ENCODE measurements around the gene DUSP12. TPM values are rescaled to one million over a fixed set of nuclear protein-coding genes. Genes with fewer than 3 reads are reported as not detected.
A peak's percentile ranks its signal among the peaks of the same experiment; 100 is the strongest.
"Not testable (repeated sequence)": the region's sequence is repeated elsewhere in the genome, so short reads cannot be mapped to it uniquely, and the experiment has no call there.

DUSP12 gene
- polyA plus RNA-seq, 2 of the 4 experiments (the other 2 are of a cell fraction): 47.3 to 96.3 TPM

DNA sequence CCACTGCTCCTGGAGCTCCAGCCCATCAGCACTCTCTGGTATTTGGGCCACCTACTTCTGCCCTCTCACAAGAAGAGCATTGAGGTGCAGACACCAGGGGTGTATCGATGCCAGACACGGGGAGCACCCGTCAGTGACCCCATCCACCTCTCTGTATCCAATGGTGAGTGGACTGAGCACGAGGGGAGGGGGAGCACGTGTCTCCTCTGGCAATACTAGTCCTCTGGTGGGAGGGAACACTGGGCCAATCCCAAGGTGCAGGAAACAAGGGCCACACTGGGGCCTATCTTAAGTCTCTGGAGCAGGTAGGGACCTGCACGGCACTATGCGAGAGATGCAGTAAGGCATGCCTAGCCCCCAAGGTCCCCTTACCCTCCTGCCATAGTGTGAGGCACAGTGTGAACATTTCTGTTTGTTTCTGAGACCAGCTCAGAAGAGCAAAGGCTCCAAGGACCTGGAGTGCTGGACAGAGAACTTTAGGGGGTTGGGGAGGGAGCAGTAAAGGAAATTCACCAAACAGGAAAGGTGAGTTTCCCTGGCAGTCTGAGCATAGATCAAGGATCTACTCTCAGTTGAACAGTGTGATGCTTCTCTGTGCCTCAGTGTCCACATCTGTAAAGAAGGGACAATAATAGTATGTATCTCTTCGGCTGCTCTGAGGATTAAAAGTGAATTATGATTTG lies 26.0 kb upstream of the DUSP12 start:
- DNase-seq (ENCODE audit: low read depth in 1 of 2, low spot score in 1 of 2) (no peak), ATAC-seq (no peak), FAIRE-seq (no peak)
- H3K4me2 ChIP-seq: no peak overlapping the region
- no peak overlapping the region for H3K27ac ChIP-seq
- no peaks in the 10 kb centered on the region for H3K9me3 ChIP-seq
- no peak overlapping the region for H3K4me3 ChIP-seq
- TF ChIP-seq HOXB5 (CRISPR knock-in tag; IDR thresholded peaks at IDR 0.05): no peak
- TF ChIP-seq NPAS2 (CRISPR knock-in tag; IDR thresholded peaks at IDR 0.05; ENCODE audit: borderline replicate concordance): no peak
- TF ChIP-seq GATA3 (IDR thresholded peaks at IDR 0.05; ENCODE audit: borderline replicate concordance): no peak
- no peak for TF ChIP-seq EHF (CRISPR knock-in tag; IDR thresholded peaks at IDR 0.05)
- no peak for TF ChIP-seq BHLHE40 (IDR thresholded peaks at IDR 0.05; ENCODE audit: low read depth, low read length)
- no peak for TF ChIP-seq JUNB (IDR thresholded peaks at IDR 0.05)
- CTCF ChIA-PET: interaction anchor here (0.5 kb wide), 1 partner anchor 235 kb away, joined by 3 read pairs; no protein-coding TSS in a partner anchor
- peaks cover 15% of the 10 kb centered on the region; the same call in 2 of the 3 replicates for H3K4me1 ChIP-seq
- POLR2A ChIA-PET: no interaction called here
- 83% methylated on average over 8 of the region's 8 CpGs for WGBS (ENCODE audit: missing lambda C conversion rate)

DNA sequence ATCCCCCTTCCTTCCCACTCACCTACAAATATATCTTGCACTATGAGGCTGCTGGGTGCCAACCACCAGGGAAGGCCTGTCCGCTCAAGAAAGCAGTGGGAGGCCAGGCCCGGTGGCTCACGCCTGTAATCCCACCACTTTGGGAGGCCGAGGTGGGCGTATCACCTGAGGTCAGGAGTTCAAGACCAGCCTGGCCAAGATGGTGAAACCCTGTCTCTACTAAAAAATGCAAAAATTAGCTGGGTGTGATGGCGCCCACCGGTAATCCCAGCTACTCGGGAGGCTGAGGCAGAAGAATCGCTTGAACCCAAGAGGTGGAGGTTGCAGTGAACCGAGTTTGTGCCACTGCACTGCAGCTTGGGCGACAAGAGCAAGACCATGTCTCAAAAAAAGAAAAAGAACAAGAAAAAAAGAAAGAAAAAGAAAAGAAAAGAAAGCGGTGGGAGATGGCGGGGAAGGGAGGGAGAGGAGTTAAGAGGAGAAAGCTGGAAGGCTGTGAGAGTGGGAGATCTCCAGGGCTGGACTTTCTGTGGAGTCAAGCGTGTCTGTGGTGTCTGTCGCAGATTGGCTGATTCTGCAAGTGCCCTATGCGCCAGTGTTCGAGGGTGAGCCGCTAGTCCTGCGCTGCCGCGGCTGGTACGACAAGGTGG lies 24.2 kb upstream of the DUSP12 start:
- not testable (repeated sequence) for DNase-seq (ENCODE audit: low read depth in 1 of 2, low spot score in 1 of 2); FAIRE-seq; H3K9me3 ChIP-seq; ATAC-seq
- H3K4me2 ChIP-seq: peak overlapping the region; percentile 90
- peaks cover 20% of the 10 kb centered on the region; the same call in 2 of the 3 replicates for H3K4me1 ChIP-seq
- H3K4me3 ChIP-seq: peak overlapping the region; percentile 73
- ChIA-PET CTCF (interaction anchor here (1.1 to 6.4 kb wide), 5 partner anchors 9 to 154 kb away, joined by 3 to 80 read pairs (median 9); no protein-coding TSS in a partner anchor), POLR2A (interaction anchor here (2.1 to 2.5 kb wide), 3 partner anchors 10 to 113 kb away, joined by 10 to 19 read pairs (median 12); partner anchors contain the start of gene DUSP12)
- peak overlapping the region; percentile 90 to 97 for H3K27ac ChIP-seq
- WGBS (ENCODE audit: missing lambda C conversion rate): 72% methylated on average over 22 of the region's 22 CpGs

GRCh38 chr1:161725908-161726472 lies 23.6 kb upstream of the DUSP12 start:
- peak overlapping the region; percentile 90 for H3K4me2 ChIP-seq
- peaks cover 20% of the 10 kb centered on the region; the same call in 2 of the 3 replicates for H3K4me1 ChIP-seq
- FAIRE-seq (no peak), DNase-seq (ENCODE audit: low read depth in 1 of 2, low spot score in 1 of 2) (peak; percentile 60), ATAC-seq (peak; percentile 67 to 77)
- CTCF ChIA-PET: interaction anchor here (0.7 to 6.4 kb wide), 10 partner anchors 8 to 155 kb away, joined by 3 to 80 read pairs (median 4); no protein-coding TSS in a partner anchor
- POLR2A ChIA-PET: interaction anchor here (0.7 to 2.5 kb wide), 7 partner anchors 10 to 336 kb away, joined by 3 to 19 read pairs (median 10); partner anchors contain the start of gene DUSP12
- peak overlapping the region; percentile 73 for H3K4me3 ChIP-seq
- no peaks in the 10 kb centered on the region for H3K9me3 ChIP-seq
- WGBS (ENCODE audit: missing lambda C conversion rate): 5% methylated on average over 32 of the region's 34 CpGs
- TF ChIP-seq TFCP2L1 (CRISPR knock-in tag; IDR thresholded peaks at IDR 0.05): no peak
- peak; percentile 36 for TF ChIP-seq POLR2A (IDR thresholded peaks at IDR 0.05; ENCODE audit: low read length)
- TF ChIP-seq KDM5A (IDR thresholded peaks at IDR 0.05): no peak
- TF ChIP-seq ESRRA (IDR thresholded peaks at IDR 0.05; ENCODE audit: borderline replicate concordance, low read length): no peak
- no peak for TF ChIP-seq MAZ (IDR thresholded peaks at IDR 0.05; ENCODE audit: borderline replicate concordance, low read depth, low read length)
- no peak for TF ChIP-seq FOSB (CRISPR knock-in tag; IDR thresholded peaks at IDR 0.05)
- TF ChIP-seq, protein P1, sequence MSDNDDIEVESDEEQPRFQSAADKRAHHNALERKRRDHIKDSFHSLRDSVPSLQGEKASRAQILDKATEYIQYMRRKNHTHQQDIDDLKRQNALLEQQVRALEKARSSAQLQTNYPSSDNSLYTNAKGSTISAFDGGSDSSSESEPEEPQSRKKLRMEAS (IDR thresholded peaks at IDR 0.05): peak; percentile 29
- TF ChIP-seq E2F6 (IDR thresholded peaks at IDR 0.05; ENCODE audit: borderline replicate concordance, low read depth): peak; percentile 56; the same call in 1 of the 2 replicates
- TF ChIP-seq FOXS1 (CRISPR knock-in tag; IDR thresholded peaks at IDR 0.05): no peak
- TF ChIP-seq HDAC2 (IDR thresholded peaks at IDR 0.05): no peak
- no peak for TF ChIP-seq ZNF302 (CRISPR knock-in tag; IDR thresholded peaks at IDR 0.05)
- TF ChIP-seq CEBPB (IDR thresholded peaks at IDR 0.05): no peak; a peak in 1 of 4 replicates
- H3K27ac ChIP-seq: peak overlapping the region; percentile 90 to 97
